Measurements from ENCODE around the gene TBC1D2B. TPM values are rescaled to one million over a fixed set of nuclear protein-coding genes. Genes with fewer than 3 reads are reported as not detected.

TBC1D2B gene
- total RNA-seq, 2 donors from 2014 or later, result 54.0 to 58.5 TPM

DNA sequence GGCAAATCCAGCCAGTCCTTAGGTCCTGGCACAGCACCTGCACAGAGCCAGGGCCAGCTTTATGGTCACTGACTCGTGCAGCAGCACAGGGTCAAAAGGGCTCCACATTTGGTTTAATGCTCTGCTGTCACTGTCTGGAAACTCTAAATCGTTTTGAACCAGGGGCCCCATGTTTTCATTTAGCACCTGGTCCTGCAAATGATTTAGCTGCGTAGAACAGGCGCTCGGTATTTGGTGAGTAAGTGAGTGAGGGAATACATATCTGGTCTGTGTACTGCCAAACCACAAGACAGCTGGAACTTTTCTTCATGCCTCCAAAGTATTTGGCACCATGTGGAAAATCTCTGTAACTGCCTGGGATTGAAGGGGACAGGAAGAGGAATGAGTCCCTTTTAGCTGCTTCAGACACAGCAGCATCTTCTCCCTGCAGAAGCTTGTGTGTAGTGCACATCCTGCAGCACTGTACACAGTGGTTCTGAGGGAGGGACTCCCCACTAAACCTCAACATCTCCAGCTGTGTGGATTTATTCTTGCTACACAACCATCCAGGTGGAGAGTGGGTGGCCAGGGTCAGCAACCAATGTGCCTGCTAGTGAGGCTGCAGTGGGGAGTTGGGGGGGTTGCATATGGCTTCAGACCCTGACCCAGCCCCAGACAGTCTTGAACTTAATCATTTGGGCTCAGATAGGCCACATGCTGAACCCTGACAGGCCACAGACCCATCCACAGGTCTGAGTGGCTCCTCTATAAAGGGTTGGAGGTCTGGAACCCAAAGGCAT is 15.9 kb upstream of the TBC1D2B start:
- Histone ChIP-seq H3K9me3 (no peaks in the 10 kb centered on the region), H3K36me3 (no peaks in the 10 kb centered on the region), H3K27ac (no peak overlapping the region), H3K4me1 (ENCODE audit: control insufficient read depth in 1 of 2, low read depth in 2 of 2) (peaks cover 0 to 4% of the 10 kb centered on the region in 2 donors), H3K27me3 (replicated peaks; ENCODE audit: insufficient read depth) (no peaks in the 10 kb centered on the region), H3K4me3 (no peak overlapping the region)
- DNase-seq (ENCODE audit: low spot score) (no peak), ATAC-seq (ENCODE audit: insufficient number of reproducible peaks, low FRiP score, low read depth) (no peak)
- TF ChIP-seq, protein P1, sequence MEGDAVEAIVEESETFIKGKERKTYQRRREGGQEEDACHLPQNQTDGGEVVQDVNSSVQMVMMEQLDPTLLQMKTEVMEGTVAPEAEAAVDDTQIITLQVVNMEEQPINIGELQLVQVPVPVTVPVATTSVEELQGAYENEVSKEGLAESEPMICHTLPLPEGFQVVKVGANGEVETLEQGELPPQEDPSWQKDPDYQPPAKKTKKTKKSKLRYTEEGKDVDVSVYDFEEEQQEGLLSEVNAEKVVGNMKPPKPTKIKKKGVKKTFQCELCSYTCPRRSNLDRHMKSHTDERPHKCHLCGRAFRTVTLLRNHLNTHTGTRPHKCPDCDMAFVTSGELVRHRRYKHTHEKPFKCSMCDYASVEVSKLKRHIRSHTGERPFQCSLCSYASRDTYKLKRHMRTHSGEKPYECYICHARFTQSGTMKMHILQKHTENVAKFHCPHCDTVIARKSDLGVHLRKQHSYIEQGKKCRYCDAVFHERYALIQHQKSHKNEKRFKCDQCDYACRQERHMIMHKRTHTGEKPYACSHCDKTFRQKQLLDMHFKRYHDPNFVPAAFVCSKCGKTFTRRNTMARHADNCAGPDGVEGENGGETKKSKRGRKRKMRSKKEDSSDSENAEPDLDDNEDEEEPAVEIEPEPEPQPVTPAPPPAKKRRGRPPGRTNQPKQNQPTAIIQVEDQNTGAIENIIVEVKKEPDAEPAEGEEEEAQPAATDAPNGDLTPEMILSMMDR (IDR thresholded peaks at IDR 0.05), result no peak

GRCh38 chr15:78092261-78093041 is 14.9 kb upstream of the TBC1D2B start, which contains the start of gene SH2D7:
SH2D7 (plus strand) TSS chr15:78092561; CDS start chr15:78092585, 24 bp downstream.
- H3K27me3 ChIP-seq (replicated peaks; ENCODE audit: insufficient read depth), result no peaks in the 10 kb centered on the region
- ATAC-seq (ENCODE audit: insufficient number of reproducible peaks, low FRiP score, low read depth), result no peak
- H3K4me1 ChIP-seq (ENCODE audit: control insufficient read depth in 1 of 2, low read depth in 2 of 2), result peaks cover 0 to 4% of the 10 kb centered on the region in 2 donors
- TF ChIP-seq, protein P1 (IDR thresholded peaks at IDR 0.05), result no peak
- H3K36me3 ChIP-seq, result no peaks in the 10 kb centered on the region
- H3K27ac ChIP-seq, result no peak within 1 kb of the TSS
- DNase-seq (ENCODE audit: low spot score), result no peak
- H3K4me3 ChIP-seq, result no peak within 1 kb of the TSS
- no peaks in the 10 kb centered on the region for H3K9me3 ChIP-seq

DNA sequence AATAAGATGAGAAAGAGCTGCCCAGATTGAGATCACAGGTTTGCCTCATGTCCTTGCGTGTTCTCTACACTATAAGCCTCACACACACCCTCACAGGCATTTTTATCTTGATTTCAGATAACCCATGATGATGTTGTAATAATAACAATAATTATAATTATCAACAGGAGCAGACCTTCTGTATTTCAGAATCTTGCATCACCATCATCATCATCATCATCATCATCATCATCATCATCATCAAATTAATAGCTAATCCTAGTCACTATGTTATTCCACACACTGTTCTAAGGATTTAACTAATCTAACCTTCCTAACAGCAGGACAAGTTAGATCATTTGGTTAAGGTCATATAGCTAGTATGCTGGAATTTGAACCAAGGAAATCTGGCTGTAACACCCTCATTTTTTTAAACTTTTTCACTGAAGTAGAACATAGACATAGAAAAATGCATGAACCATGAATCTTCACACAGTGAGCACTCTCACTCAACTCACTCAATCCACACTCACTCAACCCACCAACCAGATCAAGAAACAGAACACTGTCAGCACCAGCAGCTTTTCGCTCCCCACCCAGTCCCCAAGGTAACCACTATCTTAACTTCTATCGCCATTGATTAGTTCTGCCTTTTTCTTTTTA is 13.0 kb upstream of the TBC1D2B start:
- TF ChIP-seq, protein P1 (IDR thresholded peaks at IDR 0.05), result no peak
- Histone ChIP-seq H3K4me1 (ENCODE audit: control insufficient read depth in 1 of 2, low read depth in 2 of 2) (peaks cover 0 to 4% of the 10 kb centered on the region in 2 donors), H3K27me3 (replicated peaks; ENCODE audit: insufficient read depth) (no peaks in the 10 kb centered on the region), H3K36me3 (no peaks in the 10 kb centered on the region), H3K27ac (no peak overlapping the region), H3K4me3 (no peak overlapping the region), H3K9me3 (no peaks in the 10 kb centered on the region)
- no peak for DNase-seq (ENCODE audit: low spot score)
- no peak for ATAC-seq (ENCODE audit: insufficient number of reproducible peaks, low FRiP score, low read depth)

DNA sequence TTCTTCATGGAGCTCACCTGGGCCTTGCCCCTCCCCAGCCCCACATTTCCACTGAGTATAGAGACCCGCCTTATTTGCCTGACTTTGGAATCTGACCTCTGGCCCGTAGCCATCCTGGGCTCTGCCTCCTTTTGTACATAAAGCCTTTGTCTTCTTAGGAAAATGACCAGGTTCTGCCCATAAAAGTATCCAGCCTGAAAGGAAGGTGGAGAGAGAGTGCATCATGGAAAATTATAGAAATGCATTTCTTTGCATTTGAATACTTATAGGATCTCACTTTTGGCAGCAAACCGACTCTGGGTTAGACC is 11.2 kb upstream of the TBC1D2B start:
- TF ChIP-seq, protein P1 (IDR thresholded peaks at IDR 0.05), result no peak
- H3K9me3 ChIP-seq, result no peaks in the 10 kb centered on the region
- no peaks in the 10 kb centered on the region for H3K36me3 ChIP-seq
- H3K27me3 ChIP-seq (replicated peaks; ENCODE audit: insufficient read depth), result no peaks in the 10 kb centered on the region
- ATAC-seq (ENCODE audit: insufficient number of reproducible peaks, low FRiP score, low read depth), result no peak
- H3K27ac ChIP-seq, result no peak overlapping the region
- peaks cover 0 to 4% of the 10 kb centered on the region in 2 donors for H3K4me1 ChIP-seq (ENCODE audit: control insufficient read depth in 1 of 2, low read depth in 2 of 2)
- DNase-seq (ENCODE audit: low spot score), result no peak
- H3K4me3 ChIP-seq, result no peak overlapping the region
